HFFc6 (cell line): ENCODE measurements around the gene MFAP1. TPM values are rescaled to one million over a fixed set of nuclear protein-coding genes. Genes with fewer than 3 reads are reported as not detected.
A peak's percentile ranks its signal among the peaks of the same experiment; 100 is the strongest.

ENCODE experiments used
- DNase-seq: peaks from one replicate; pipeline ENCODE4 v3.0.0-alpha.2; 2018
- H3K27ac Mint-ChIP-seq: 2 replicates; pipeline ENCODE4 v1.8.0; 2020; ENCODE audit warnings: mild to moderate bottlenecking, mixed read lengths
- H3K27me3 Mint-ChIP-seq: 2 replicates; pipeline ENCODE4 v1.8.0; 2021; ENCODE audit warnings: mild to moderate bottlenecking, moderate library complexity, mixed read lengths; ENCODE audit not compliant: insufficient read depth
- H3K36me3 Mint-ChIP-seq: 2 replicates; pipeline ENCODE4 v1.8.0; 2021; ENCODE audit warnings: low read depth, mixed read lengths
- H3K4me1 Mint-ChIP-seq: 2 replicates; pipeline ENCODE4 v1.8.0; 2020; ENCODE audit warnings: low read depth, mixed read lengths
- H3K4me3 Mint-ChIP-seq: 2 replicates; pipeline ENCODE4 v1.8.0; 2020; ENCODE audit warnings: mild to moderate bottlenecking, moderate library complexity, mixed read lengths
- H3K9me3 Mint-ChIP-seq: 2 replicates; pipeline ENCODE4 v1.8.0; 2020; ENCODE audit warnings: mild to moderate bottlenecking, mixed read lengths
- long read RNA-seq: library from polyadenylated mRNA; unstranded; transcript quantifications from one replicate; pipeline ENCODE4 v2.0.0, GENCODE V29; 2019
- total RNA-seq, 6 experiments: library from RNA; stranded (reverse); fragmentation: NEBNext Ultra II Directional; extraction: Animal tissue kit (Norgen Biotek cat#: 25700); gene quantifications; 2 replicates in 1 of 6; 3 replicates in 5 of 6; pipeline ENCODE4 v1.2.3, GENCODE V29; 2021
- TF ChIP-seq, protein P1 (sequence below): fragments of 200-600 bp; sonication (generic); IDR thresholded peaks from 2 replicates; pipeline ENCODE4 v1.5.0; 2021; ENCODE audit warnings: antibody characterized with exemption, mild to moderate bottlenecking

The MFAP1 gene, protein sequence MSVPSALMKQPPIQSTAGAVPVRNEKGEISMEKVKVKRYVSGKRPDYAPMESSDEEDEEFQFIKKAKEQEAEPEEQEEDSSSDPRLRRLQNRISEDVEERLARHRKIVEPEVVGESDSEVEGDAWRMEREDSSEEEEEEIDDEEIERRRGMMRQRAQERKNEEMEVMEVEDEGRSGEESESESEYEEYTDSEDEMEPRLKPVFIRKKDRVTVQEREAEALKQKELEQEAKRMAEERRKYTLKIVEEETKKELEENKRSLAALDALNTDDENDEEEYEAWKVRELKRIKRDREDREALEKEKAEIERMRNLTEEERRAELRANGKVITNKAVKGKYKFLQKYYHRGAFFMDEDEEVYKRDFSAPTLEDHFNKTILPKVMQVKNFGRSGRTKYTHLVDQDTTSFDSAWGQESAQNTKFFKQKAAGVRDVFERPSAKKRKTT
- 10 to 100 TPM; 25.3 to 30.4 (median 27.3) TPM for total RNA-seq
- long read RNA-seq, transcript MFAP1-201 (9 exons, 2,155 nt): major isoform, 48 of 59 reads
- long read RNA-seq, partial matches to known transcripts: 10 of 59 reads
- long read RNA-seq, other reads (novel, unspliced or antisense): 1 of 59 reads

DNA sequence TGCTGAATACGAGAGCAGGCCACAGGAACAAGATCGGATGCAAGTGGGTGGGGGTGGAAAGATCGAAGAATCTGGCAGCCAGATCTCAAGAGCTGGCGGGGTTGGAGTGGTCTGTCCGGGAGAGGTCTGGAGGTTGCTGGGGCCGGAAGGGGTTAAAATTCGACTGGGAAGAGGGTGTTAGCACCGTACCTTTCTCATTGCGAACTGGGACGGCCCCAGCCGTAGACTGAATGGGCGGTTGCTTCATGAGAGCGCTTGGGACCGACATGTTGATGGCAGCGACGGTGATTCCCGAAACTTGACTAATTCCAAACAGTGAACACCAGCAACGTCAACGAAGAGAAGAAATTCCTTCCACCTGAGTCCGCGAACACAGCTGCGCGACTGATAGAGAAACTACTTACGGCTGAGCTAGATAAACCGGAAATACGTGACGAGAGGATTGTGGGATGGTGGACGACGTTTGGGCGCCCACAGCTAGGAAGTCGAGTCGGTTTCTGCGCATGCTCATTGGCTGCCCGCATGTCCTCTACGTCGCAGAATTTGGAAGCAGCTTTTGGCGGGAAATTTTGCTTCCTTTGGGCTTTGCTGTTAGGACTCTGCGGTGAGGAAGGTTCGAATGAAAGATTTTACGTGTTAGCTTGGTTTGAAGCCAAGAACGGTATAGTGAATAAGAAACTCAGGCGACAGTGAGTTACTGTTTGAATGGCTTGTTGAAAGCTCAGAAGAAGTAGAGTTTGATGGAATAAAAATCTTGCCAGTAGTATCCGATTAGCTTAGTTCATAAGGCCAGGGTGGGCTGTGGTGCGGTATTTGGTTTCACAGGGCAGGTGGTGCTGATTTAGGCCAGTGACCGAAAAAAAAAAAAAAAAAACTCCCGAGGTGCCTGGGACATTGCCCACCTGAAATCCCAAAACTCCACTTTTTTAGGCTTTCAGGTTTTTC, at the start of gene MFAP1:
Gene MFAP1 (minus strand): TSS at position 389 of the 945 bp plus-strand sequence. CDS start 121 bp downstream, at position 268.
- no peaks in the 10 kb centered on the region; the same call in none of the 2 replicates for H3K27me3 Mint-ChIP-seq
- H3K4me3 Mint-ChIP-seq: peak within 1 kb of the TSS; percentile 96
- DNase-seq: peak; percentile 95
- peak within 1 kb of the TSS; percentile 98 for H3K27ac Mint-ChIP-seq
- TF ChIP-seq, protein P1, sequence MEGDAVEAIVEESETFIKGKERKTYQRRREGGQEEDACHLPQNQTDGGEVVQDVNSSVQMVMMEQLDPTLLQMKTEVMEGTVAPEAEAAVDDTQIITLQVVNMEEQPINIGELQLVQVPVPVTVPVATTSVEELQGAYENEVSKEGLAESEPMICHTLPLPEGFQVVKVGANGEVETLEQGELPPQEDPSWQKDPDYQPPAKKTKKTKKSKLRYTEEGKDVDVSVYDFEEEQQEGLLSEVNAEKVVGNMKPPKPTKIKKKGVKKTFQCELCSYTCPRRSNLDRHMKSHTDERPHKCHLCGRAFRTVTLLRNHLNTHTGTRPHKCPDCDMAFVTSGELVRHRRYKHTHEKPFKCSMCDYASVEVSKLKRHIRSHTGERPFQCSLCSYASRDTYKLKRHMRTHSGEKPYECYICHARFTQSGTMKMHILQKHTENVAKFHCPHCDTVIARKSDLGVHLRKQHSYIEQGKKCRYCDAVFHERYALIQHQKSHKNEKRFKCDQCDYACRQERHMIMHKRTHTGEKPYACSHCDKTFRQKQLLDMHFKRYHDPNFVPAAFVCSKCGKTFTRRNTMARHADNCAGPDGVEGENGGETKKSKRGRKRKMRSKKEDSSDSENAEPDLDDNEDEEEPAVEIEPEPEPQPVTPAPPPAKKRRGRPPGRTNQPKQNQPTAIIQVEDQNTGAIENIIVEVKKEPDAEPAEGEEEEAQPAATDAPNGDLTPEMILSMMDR: no peak
- H3K9me3 Mint-ChIP-seq: peaks cover 4% of the 10 kb centered on the region
- peaks cover 43% of the 10 kb centered on the region for H3K4me1 Mint-ChIP-seq
- H3K36me3 Mint-ChIP-seq: peaks cover 14% of the 10 kb centered on the region

DNA sequence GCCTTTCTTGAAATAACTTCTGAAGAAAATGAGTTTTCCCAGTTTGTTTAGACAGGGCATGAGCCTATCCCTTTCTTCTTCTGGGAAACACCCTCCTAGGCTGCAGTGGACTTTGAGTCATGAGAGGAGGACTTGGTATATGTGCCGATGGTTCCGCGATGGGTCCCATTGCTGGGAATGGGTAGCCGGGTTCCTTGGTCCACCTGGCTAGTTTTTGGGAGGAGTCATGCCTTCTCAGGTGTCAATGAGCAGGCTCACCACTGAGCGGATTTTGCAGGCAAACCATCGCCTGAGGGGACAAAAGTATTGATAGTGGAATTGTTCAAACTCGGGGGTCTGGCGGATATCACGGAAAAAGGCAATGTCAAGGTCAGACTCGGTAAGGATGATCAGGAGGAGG, 49.2 kb upstream of the MFAP1 start:
- Mint-ChIP-seq H3K4me3 (no peak overlapping the region), H3K36me3 (no peaks in the 10 kb centered on the region), H3K27ac (no peak overlapping the region), H3K27me3 (no peaks in the 10 kb centered on the region; the same call in 1 of the 2 replicates), H3K9me3 (no peaks in the 10 kb centered on the region), H3K4me1 (no peaks in the 10 kb centered on the region)
- DNase-seq: no peak
- TF ChIP-seq, protein P1: no peak

DNA sequence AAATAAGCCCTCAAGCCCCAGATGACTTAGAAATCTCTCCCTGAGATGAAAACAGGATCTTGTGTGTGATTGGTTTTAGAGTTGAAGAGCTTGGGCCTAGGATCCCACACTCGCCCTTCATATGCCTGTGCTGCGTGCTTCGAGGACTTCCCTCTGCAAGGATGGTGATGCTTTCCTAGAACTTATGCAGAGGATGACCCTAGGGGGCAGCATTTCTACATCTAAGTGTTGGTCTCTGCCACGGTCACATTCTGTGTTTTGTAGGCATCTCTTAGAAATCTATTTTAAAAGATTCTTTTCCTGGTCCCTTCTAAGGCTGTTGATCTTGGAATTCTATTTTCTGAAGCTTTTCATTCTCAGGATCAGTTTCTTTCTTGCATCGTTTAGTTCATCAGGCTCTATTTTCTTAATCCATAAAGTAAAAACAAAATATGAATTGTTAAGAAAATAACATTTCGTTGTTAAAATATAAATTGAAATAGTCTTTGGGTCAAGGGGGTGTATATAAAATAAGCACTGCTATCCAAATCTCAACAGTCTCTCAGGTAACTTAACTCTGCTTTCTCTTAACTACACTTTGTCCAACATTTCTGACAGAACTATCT, 48.0 kb upstream of the MFAP1 start:
- DNase-seq: peak; percentile 73
- H3K27me3 Mint-ChIP-seq: no peaks in the 10 kb centered on the region
- H3K9me3 Mint-ChIP-seq: no peaks in the 10 kb centered on the region
- H3K4me3 Mint-ChIP-seq: no peak overlapping the region
- TF ChIP-seq, protein P1: peak; percentile 84
- no peaks in the 10 kb centered on the region for H3K4me1 Mint-ChIP-seq
- no peak overlapping the region for H3K27ac Mint-ChIP-seq
- H3K36me3 Mint-ChIP-seq: no peaks in the 10 kb centered on the region

DNA sequence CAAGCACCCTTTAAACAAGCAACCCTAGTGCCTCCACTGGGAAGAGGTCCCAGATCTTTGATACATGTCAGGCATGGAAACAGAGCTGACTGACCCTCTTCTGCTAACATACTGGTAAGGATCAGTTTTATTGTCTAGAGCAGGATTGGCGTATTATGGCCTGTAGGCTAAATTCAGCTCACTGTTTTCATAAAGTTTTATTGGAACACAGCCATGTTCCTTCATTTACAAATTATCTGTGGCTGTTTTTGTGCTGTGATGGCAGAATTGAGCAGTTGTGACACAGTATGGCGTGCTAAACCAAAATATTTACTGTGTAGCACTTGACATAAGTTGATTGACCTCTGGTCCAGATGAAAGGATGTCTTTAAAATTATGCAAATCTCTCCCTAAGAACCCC, 47.3 kb upstream of the MFAP1 start:
- H3K27me3 Mint-ChIP-seq: no peaks in the 10 kb centered on the region
- no peaks in the 10 kb centered on the region for H3K36me3 Mint-ChIP-seq
- H3K27ac Mint-ChIP-seq: no peak overlapping the region
- TF ChIP-seq, protein P1: no peak
- H3K4me1 Mint-ChIP-seq: no peaks in the 10 kb centered on the region
- H3K4me3 Mint-ChIP-seq: no peak overlapping the region
- DNase-seq: no peak
- no peaks in the 10 kb centered on the region for H3K9me3 Mint-ChIP-seq

DNA sequence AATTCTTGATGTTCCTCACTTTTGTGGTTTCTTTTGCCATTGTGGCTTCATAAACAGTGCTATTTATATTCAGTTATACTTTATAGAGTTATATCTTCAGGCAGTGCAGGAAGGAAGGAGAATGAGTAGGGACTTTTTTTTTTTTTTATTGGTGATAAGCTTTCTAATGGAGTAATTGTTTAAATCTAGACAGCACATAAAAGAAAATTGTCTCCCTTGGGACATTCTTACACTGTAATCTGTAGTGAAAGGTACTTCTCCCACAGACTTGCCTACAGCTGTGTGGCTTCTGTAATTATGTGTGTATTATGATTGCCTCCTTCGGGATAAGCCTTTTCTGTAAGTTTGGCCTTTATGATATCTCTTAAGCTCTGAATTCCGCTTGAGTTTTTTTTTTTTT, 43.9 kb upstream of the MFAP1 start:
- H3K4me1 Mint-ChIP-seq: no peaks in the 10 kb centered on the region
- H3K4me3 Mint-ChIP-seq: no peak overlapping the region
- TF ChIP-seq, protein P1: no peak
- no peak for DNase-seq
- no peaks in the 10 kb centered on the region for H3K9me3 Mint-ChIP-seq
- H3K27me3 Mint-ChIP-seq: no peaks in the 10 kb centered on the region
- no peak overlapping the region for H3K27ac Mint-ChIP-seq
- H3K36me3 Mint-ChIP-seq: no peaks in the 10 kb centered on the region
